Kidney epithelial cell (primary cell): Measurements from ENCODE around the gene SHC3. TPM values are rescaled to one million over a fixed set of nuclear protein-coding genes. Genes with fewer than 3 reads are reported as not detected.

Source experiments
- DNase-seq: peaks from one replicate; pipeline ENCODE4 v3.0.0-alpha.2; 2010; ENCODE audit warnings: low read depth
- H3K27me3 ChIP-seq: 2 replicates; pipeline ENCODE4 v1.6.0; 2011; ENCODE audit warnings: low read length; ENCODE audit not compliant: control insufficient read depth, insufficient read depth
- H3K36me3 ChIP-seq: 2 replicates; pipeline ENCODE4 v1.5.1; 2011; ENCODE audit warnings: low read length; ENCODE audit not compliant: control insufficient read depth, insufficient read depth
- H3K4me3 ChIP-seq: 2 replicates; pipeline ENCODE4 v1.5.1; 2011; ENCODE audit warnings: low read depth, mild to moderate bottlenecking, control low read depth, low read length
- CTCF ChIP-seq: IDR thresholded peaks from 2 replicates; pipeline ENCODE4 v1.5.1; 2011; ENCODE audit warnings: mild to moderate bottlenecking, moderate library complexity, low read length, control low read depth, inconsistent platforms; ENCODE audit not compliant: insufficient read depth, poor library complexity, severe bottlenecking
- total RNA-seq: library from RNA; depleted of rRNA; stranded (reverse); fragments of >200 nt; gene quantifications from 2 replicates; pipeline ENCODE4 v1.2.3, GENCODE V29; 2015

The SHC3 gene
- total RNA-seq, 1 donor from 2014 or later: 2.9 TPM

DNA sequence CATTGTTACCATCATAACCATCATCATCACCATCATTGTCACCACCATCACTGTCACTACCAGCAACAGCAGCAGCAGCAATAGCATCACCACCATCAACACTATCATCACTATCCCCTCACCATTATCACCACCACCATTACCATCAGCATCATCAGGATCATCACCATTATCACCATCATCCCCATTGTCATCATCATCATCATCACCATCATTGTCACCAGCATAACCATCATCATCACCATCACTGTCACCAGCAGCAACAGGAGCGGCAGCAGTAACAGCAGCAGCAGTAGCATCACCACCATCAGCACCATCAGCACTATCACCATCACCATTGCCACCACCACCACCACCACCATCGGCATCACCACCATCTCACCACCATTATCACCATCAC is 139.0 kb downstream of the SHC3 start:
- no peaks in the 10 kb centered on the region for H3K27me3 ChIP-seq

DNA sequence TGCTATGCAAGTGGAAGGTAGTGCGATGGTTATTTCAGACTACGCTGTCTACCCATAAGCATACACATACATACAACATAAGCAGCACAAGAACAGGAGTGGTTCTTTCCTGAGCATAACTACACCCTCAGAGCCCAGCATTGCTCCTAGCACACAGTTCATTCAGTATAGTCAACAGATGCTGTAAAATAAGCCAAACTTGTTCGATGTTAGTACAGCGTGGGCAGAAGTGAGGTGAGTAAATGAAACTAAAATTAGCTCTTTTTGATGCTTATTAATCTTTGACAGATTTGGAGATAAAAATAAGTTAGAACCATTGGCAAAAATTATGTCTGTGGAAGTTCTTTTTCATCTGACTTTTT is 139.5 kb downstream of the SHC3 start:
- TF ChIP-seq CTCF: no peak
- no peak overlapping the region for H3K4me3 ChIP-seq
- no peaks in the 10 kb centered on the region for H3K27me3 ChIP-seq
- no peaks in the 10 kb centered on the region for H3K36me3 ChIP-seq
- DNase-seq: no peak

More for the DNA sequence above, 139.0 kb downstream of the SHC3 start:
- no peaks in the 10 kb centered on the region for H3K36me3 ChIP-seq
- H3K4me3 ChIP-seq: no peak overlapping the region
- no peak for DNase-seq
- no peak for TF ChIP-seq CTCF

- H3K4me3 ChIP-seq: no peak overlapping the region
- no peak for DNase-seq
Observed at GRCh38 chr9:89038382-89039103, 140.1 kb downstream of the SHC3 start.

GRCh38 chr9:89037891-89038290 is 140.7 kb downstream of the SHC3 start:
- Histone ChIP-seq H3K27me3 (no peaks in the 10 kb centered on the region), H3K36me3 (no peaks in the 10 kb centered on the region), H3K4me3 (no peak overlapping the region)
- DNase-seq: no peak
- TF ChIP-seq CTCF: no peak

More at GRCh38 chr9:89038382-89039103, 140.1 kb downstream of the SHC3 start:
- no peaks in the 10 kb centered on the region for H3K36me3 ChIP-seq
- TF ChIP-seq CTCF: no peak
- no peaks in the 10 kb centered on the region for H3K27me3 ChIP-seq

- H3K4me3 ChIP-seq: no peak overlapping the region
- no peaks in the 10 kb centered on the region for H3K36me3 ChIP-seq
- no peak for TF ChIP-seq CTCF
- no peaks in the 10 kb centered on the region for H3K27me3 ChIP-seq
- DNase-seq: no peak
Observed at GRCh38 chr9:89037346-89037745, 141.3 kb downstream of the SHC3 start.

- TF ChIP-seq CTCF: no peak
Observed at GRCh38 chr9:89036891-89037290, 141.7 kb downstream of the SHC3 start.

More at GRCh38 chr9:89036891-89037290, 141.7 kb downstream of the SHC3 start:
- Histone ChIP-seq H3K4me3 (no peak overlapping the region), H3K36me3 (no peaks in the 10 kb centered on the region), H3K27me3 (no peaks in the 10 kb centered on the region)
- no peak for DNase-seq
